GM19452 (cell line): ENCODE results near the gene ASPDH.
A peak's percentile ranks its signal among the peaks of the same experiment; 100 is the strongest.

Experiments used
- ATAC-seq: cut with Tn5 transposase; IDR thresholded peaks from one replicate; pipeline ENCODE4 v1.9.1; 2021; ENCODE audit not compliant: unreplicated experiment

Gene ASPDH

DNA sequence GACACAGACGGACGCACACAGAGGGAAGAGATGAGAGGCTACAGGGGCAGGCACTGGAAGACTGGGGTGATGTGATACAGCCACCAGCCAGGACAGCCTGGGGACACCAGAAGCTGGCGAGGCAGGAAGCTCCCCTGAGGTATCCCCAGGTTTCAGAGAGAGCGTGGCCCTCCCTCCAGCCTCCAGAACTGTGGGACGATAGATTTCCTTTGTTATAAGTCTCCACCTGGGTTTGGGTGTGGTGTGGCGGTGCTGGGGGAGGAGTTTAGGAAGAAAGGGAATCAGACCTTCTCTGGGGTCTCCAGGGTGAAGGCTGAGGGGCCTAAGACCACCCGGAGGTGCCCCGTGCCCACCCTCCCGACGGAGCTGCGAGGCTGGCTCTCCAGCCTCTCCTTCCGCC lies 2.7 kb upstream of the ASPDH start:
- ATAC-seq: no peak

DNA sequence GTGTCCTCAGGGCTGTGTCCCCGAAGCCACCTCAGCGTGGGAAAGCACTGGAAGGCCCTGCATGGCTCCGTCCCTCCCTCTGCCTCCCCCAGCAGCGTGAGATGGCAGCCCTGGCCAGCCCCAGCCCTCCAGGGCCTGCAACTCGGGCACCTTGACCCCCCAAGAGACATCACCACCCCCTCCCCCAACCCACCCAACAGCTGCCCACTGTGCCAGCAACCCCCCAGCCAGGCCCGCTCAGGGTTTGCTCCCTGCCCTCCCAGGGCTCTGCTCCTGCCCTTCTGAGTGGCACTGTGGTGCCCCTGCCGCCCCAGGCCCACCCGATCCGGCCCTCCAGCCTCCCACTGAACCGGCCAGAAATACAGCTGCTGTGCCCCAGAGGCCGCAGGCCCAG lies 1.5 kb upstream of the ASPDH start:
- ATAC-seq: no peak

DNA sequence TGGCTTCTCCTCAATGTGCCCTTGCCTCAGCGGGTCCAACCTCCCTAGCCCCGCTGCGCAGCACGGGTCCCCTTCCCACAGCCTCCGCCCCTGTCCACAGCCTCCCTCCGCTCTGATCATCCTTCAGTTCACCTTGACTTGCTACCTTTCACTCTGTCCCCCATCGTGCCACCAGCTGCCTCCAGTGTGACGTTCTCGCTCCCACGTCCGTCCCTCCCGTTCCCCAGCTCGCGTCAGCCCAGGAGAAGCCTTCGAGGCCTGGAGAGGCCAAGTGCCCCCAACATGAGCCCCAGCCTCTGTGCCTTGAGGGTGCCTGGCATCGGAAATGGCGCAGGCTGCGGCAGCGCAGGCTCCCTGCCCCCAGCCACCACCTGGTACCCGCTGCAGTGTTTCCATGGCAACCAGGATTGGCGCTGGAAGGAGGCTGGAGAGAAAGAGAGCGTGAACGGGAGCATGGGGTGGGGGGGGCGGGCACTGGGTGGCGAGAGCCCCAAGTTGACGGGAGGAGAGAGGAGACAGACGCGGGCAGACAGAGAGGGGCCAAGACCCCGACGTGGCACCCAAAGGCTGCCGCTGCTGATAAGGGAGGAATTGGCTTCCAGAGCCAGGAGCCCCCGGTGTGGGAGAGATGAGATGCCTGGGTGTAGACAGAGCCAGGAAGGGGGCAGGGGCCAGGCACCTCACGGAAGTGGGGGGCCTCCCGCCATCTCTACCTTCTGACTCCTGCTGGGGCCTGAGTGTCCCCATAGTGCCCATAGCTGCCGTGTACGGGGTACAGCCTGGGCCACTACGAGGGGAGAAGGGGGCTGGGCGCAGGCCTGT lies 844 bp upstream of the ASPDH start:
- ATAC-seq: no peak

DNA sequence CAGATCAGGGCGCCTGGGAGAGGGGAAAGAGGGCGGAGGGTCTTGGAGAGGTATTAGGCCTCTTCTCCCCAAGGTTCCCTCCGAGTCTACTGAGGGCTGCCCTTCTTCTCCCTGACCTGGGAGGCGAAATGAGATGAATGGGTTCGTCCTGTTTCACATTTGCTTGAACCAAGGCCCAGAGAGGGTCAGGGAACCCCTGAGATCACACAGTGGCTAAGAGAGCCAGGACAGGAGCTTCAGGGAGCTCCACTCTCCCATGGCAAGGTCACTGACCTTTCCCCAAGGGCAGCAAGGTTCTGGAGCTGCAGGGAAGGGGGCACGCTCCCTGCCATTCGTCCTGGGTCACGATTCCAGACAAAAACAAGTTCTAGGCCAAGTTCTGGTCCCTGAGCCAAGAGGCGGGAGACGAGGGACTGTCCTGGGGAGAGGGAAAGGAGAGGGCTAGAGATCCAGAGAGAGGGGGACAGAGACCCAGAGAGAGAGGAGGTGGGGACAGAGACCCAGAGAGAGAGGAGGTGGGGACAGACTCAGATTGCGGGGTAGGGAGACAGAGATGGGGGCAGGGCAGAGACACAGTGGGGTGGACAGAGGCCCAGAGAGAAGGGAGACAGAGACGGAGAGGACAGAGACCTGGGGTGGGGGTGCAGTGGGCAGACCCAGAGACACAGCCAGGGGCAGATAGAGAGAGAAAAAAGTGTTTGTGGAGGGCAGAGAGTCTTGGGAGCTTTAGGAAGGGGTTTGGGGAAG lies 541 bp downstream of the ASPDH start:
- no peak for ATAC-seq

DNA sequence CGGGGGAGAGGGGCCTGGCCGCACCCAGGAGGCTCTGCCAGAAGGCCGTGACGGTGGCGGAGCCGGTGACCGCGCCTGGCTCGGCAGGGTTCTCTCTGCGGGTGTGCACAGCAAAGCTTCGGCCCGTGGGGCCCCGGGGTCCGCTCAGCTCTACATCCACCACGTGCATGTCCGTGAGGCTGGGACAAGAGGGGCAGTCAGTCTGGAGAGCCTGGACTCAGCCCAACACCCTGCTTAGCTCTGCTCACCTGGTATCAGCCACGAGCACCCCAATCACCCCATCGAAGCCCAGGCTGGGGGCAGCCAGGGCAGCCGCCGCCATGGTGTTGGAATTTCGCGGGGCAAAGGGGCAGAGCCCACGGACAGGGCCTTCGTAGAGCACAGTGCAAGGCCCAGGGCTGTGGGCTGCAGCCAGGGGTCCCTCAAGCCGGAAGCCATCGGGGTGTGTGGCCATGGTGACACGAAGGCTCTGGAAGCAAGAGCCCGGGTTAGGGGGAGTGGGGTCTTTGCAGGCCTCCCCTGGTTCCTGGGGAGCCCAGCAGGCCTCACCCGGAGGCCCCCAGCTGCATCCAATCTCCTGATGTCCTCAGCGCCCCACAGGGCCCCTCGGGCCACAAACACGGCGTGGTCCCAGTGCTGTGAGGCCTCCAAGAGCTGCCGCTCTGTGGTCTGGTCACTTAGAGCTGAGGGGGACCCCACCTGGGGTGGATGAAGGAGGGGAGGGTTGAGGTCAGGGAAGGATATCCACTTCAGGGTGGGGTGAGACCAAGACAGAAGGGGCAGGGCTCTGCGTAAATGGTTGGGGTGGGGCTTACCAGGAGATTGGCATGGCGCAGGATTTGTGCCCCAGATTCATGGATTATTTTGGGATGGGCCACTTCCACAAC lies 1.4 kb downstream of the ASPDH start:
- no peak for ATAC-seq

DNA sequence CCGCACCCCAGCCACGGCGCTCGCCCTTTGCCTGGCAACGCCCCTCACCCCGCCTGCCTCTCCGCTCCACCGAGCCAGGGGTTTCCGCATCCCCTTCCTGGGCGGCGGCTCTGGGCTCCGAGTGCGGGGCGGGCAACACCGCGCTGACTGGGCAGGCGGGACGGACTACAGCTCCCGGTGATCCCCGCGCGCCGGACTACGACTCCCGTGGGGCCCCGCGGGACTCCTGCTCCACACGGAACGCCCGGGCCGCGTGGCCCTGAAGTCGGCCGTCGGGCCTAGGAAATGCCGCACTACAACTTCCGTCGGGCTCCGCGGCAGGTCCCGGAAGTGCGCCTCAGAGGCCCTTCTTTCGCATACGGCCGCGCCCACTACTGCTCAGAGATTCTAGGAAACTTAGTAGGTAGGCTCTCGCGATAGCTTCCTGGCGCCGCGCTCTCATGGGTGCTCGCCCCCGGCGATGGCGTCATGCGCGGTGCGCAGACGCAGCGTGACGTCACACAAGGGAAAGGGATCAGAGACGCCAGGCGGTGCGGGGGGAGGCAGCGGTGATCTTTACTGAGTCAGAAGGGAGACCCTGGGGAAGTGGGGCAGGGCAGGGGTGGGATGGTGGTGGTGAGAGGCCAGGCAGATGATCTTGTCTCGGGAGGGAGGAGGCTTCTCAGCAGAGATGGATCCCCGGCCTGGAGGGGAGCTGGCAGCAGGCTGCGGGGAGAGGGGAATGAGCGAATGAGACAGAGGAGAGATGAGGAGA lies 2.5 kb downstream of the ASPDH start, which contains the start of gene JOSD2:
Gene JOSD2, minus strand, starts transcription at position 123 of the 754 bp plus-strand sequence. CDS start 760 bp downstream, outside the sequence.
- peak; percentile 89 for ATAC-seq

DNA sequence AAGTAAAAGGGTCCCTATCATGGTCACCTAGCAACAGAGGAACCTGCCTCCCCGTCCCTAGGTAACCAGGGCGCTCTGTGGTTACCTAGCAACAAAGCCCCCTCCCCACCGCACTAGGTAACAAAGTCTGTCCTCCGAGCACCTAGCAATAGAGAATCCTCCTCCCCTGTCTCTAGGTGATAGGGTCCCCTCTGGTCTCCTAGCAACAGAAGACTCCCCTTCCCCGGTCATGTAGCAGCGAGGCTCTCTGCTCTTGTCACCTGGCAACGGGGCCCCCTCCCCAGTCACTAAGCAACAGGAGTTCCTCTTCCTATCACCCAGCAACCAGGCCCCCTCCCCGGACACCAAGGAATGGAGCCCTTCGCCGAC lies 3.0 kb downstream of the ASPDH start:
- ATAC-seq: no peak

DNA sequence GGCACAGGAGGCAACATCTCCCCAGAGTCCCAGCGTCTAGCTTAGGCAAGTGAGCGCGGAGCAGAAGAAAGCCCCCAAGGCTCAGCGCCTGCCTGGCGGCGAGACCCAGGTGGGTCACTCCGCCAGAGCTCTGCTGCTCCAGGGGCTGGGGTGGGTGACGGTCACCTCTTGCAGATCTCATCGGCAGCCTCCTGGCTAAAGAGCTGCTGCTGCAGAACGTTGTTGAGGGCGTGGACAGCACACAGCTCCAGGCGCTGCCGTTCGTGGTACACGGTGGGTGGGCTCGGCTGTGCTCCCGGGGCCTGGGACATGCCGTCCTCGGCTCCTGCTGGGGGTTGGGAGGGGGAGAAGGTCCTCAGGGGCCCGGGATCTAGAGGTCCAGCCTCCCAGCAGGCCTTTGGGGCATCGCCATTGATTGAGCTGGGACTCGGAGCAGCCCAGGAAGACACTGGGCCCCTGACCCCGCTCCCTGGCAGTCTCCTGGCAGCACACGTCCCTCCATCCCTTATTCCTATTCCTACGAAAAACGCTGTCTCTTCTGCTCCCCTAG lies 3.5 kb downstream of the ASPDH start:
- no peak for ATAC-seq

DNA sequence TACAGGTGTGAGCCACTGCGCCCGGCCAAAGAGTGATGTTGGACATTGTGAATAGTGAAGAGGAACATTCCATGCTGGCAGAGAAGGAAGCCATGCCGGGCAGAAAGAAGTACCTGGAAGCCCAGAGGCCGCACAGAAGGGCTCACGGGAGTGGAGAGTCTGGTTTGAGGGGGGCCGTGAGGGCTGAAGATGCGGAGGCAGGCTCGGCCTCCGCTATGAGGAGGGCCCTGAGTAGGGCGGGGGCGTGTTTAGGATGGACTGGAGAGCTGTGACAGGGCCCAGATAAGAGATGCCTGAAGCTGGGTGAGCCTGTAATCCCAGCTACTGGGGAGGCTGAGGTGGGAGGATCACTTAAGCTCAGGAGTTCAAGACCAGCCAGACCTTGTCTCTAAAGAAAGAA lies 4.3 kb downstream of the ASPDH start:
- ATAC-seq: no peak

DNA sequence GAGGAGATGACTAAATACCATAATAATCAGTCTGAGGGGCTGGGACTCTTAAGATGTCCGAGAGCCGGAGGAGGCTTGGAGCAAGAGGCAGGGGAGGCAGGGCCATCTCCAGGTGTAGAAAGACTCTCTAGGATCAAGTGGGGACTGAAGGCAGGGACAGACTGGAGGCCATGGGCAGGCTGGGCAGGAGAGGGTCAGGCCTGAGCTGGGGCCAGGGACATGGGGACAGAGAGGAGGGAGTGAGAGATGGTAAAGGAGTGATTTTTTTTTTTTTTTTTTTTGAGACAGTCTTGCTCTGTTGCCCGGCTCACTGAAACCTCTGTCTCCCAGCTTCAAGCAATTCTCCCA lies 4.9 kb downstream of the ASPDH start:
- no peak for ATAC-seq

DNA sequence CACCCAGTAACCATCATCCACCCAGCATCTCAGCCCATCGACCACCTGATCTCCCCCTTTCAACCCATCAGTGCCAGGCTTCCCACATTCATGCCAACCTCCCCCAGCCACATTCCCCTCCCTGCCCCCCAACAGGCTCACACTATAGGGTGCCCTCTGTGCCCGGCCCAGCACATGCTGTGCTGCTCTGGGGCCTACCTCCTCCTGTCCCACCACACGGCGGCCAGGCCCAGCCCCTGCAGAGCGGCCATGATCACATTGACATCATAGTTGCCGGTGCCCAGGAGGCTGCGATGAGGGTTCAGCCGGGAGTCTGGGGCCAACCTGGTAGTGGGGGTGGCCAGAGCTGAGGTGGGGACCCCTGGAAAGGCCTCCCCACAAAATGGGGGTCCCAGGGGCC lies 6.3 kb downstream of the ASPDH start:
- no peak for ATAC-seq

DNA sequence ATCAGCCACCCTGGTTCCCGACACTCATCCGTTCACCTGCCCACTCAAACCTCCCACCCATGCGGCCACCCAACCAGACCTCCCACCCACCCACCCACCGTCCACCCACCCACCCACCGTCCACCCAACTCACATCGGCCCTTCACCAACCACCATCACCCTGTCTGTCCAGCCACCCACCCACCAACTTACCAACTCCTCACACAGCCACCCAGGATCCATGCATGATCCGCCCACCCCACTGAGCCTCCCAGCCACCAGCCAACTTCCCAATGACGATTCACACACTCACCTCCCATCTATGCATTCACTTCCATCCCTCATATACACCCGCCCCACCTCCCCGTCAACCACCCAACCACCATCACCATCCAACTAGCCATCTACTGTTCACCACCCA lies 7.0 kb downstream of the ASPDH start:
- no peak for ATAC-seq

DNA sequence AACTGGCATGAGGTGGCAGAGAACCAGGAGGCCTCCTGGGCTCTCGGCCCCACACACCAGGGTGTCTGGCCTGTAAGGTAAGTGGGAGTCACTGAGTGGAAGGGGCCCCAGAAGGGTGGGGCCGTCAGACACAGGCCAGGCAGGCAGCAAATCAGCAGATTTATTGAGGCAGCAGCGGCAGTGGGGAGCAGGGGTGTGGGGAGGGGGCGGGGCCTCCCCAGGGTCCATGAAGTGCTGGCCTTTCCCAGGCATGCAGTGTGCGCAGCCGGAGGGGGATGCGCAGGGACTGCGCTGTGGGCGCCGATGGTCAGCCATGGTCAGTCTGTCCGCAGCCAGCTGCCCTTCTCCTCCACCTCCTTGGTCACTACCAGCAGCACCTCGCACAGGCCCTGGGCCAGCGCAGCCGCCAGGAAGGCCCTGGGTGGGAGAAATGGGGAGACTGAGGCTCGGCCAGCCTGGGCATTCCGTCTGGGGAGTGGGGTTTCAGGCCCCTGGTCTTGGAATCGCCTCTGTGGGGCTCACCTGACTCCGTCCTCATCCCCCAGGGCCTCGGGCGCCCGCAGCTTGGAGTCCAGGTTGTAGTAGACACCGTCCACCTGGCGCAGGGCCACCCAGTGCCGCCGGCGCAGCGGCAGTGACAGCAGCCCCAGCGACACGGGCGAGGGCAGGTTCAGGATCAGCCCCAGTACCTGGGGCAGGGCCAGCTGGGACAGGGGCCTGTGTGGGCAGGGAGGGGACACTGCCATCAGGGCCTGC lies 7.7 kb downstream of the ASPDH start:
- no peak for ATAC-seq

DNA sequence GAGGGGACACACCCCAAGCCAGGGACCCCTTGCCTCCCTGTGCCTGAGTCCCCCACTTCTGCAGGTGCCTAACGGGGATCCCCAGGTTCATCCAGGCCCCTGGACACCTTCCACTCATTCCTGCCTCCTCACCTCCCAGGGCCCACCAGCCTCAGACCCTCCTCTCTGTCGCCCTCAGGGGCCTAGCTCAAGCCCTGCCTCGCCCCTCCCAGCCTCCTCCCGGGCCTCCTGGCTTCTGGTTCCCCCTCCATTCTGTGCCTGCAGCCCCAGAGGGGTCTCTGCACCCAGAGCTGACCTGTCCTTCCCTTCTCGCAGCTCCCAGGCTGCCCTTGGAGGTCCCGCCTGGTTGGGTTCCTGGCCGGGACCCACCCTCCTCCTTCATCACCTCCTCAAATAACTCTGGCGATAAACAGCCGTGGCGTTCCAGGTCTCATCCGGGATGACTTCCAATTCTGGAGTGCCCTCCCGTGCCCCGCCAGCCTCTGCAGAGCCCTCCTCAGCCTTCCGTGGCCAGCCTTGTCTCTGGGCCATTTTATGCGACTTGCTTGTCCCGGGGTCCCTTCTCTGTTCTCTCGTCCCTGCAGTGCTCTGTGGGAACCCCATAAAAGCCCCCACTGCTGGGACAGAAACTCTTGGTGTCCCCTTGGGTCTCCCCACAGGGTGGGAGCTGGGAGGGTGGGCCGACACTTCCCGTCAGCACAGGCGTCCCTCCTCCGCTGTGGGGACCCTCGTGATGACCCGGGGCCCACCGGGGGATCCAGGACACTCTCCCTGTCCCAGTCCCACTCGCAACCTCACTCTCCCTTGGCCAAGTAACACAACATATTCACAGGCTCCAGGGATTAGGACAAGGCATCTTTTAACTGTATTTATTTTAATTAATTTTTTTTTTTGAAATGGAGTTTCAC lies 11.9 kb downstream of the ASPDH start:
- ATAC-seq: no peak

DNA sequence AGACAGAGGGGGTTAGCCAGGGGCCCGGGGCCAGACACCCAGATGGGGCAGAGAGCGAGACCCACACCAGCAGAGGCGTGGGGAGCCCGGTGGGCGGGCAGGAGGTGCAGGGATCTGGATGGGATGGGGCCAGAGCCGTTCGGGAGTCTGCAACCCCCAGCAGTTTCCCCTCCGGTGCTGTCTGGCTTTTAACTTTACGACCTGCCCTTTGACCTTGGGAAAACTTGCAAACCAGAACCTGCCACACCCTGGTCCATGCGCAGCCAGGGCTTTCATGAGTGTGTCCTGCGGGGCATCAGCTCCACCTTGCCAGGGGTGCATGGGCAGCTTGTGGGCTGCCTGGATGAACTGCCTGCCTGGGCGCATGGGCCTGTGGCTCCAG lies 12.5 kb downstream of the ASPDH start:
- ATAC-seq: no peak

DNA sequence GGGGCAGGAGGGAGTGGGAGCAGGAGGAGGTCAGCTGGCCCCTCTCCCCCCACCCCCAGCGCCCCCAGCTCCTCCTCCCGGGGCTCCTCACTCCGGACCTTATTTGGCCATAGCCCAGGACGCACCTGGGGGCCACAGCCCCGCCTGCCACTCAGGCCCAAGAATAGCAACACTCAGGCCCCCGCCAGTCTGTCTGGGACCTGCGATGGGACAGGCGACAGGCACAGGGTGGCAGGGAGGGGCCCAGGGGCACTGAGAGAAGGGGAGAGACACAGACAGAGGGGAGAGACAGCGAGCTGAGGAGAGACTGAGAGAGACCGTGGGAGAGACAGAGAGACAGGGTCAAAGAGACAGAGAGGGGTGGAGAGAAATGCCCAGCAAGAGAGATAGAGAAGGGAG lies 13.0 kb downstream of the ASPDH start:
- no peak for ATAC-seq

DNA sequence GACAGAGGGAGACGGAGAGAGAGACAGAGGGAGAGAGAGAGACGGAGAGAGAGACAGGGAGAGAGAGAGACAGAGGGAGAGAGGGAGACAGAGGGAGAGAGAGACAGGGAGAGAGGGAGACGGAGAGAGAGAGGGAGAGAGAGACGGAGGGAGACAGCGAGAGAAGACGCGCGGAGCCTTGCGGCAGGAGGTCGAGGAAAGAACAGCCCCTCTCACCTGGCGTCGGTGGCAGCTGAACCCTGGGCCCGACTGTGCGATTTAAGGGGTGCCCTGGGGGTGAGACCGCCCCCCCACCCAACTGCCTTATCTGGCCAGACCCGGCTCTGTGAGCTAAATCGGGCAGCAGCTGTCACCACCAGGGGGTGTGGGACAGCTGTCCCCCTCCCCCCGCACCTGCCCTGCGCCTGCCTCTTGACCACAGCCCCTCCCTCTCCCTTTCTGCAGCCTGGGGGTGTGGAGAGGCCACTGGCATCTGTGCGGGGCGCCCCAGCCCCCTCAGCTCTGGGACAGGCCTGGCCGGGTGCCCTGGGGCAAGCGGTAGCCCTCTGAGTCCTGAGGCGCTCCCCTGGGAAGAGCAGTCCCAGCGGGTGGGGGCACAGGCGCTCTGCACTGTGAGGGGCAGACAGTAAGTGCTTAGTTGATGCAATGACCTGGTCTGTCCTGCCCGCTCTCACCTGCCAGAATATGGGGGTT lies 13.5 kb downstream of the ASPDH start:
- no peak for ATAC-seq
